Hematopoietic multipotent progenitor cell treated with erythropoietin and hydrocortisone succinate and interleukin-3 and kit ligand, for 6 days (in vitro differentiated cells): ENCODE data around the gene CTSG.
"Not testable (repeated sequence)": the region's sequence is repeated elsewhere in the genome, so short reads cannot be mapped to it uniquely, and the experiment has no call there.

Experiments
- DNase-seq: peaks from one replicate; pipeline ENCODE4 v3.0.0-alpha.2; 2015

CTSG gene

GRCh38 chr14:24535737-24536136 lies 40.3 kb downstream of the CTSG start:
- peak; percentile 26 for DNase-seq

- peak; percentile 17 for DNase-seq
These were observed 41.8 kb downstream of the CTSG start for GRCh38 chr14:24534286-24534685.

GRCh38 chr14:24525877-24526620 lies 50.0 kb downstream of the CTSG start:
- not testable (repeated sequence) for DNase-seq
